ENCODE measurements around the gene HLA-DQB1.

GRCh38 chr6:32639440-32640394 is 26.7 kb downstream of the HLA-DQB1 start:
- no peak for TF ChIP-seq CTCF (conservative IDR thresholded peaks at IDR 0.05)
- no peak for TF ChIP-seq ZFX (IDR thresholded peaks at IDR 0.05)

Data from C4-2B (cell line).